HL-60/S4 (cell line): ENCODE measurements around the gene SLC51A.

Experiments used
- in situ Hi-C: fragments of 300-500 bp; cut with MboI; formaldehyde crosslinking; loops from 2 replicates; pipeline ENCODE4 v1.14.3; 2022; ENCODE audit warnings: low sequenced_read_pairs

SLC51A gene

GRCh38 chr3:196210673-196211556 lies 5.4 kb upstream of the SLC51A start, which contains the start of gene ZDHHC19:
Gene ZDHHC19, minus strand, starts transcription at chr3:196211400. Its CDS starts 85 bp downstream, at chr3:196211315.
- in situ Hi-C loops: loop anchor here (25.0 kb wide), 1 partner anchor 374 kb away; no protein-coding TSS in a partner anchor

GRCh38 chr3:196214783-196215441 lies 1.4 kb upstream of the SLC51A start:
- in situ Hi-C loops: loop anchor here (25.0 kb wide), 1 partner anchor 378 kb away; no protein-coding TSS in a partner anchor

- in situ Hi-C loops: loop anchor here (25.0 kb wide), 1 partner anchor 378 kb away; no protein-coding TSS in a partner anchor
Measured at GRCh38 chr3:196215493-196216020, 777 bp upstream of the SLC51A start.

- in situ Hi-C loops: loop anchor here (25.0 kb wide), 1 partner anchor 379 kb away; no protein-coding TSS in a partner anchor
Measured at GRCh38 chr3:196216681-196217211, 412 bp downstream of the SLC51A start.

- in situ Hi-C loops: loop anchor here (25.0 kb wide), 1 partner anchor 380 kb away; no protein-coding TSS in a partner anchor
Measured at GRCh38 chr3:196217307-196218154, 1.2 kb downstream of the SLC51A start.

GRCh38 chr3:196218155-196218712 lies 1.9 kb downstream of the SLC51A start:
- in situ Hi-C loops: loop anchor here (25.0 kb wide), 1 partner anchor 381 kb away; no protein-coding TSS in a partner anchor

- in situ Hi-C loops: loop anchor here (25.0 kb wide), 1 partner anchor 382 kb away; no protein-coding TSS in a partner anchor
Measured at GRCh38 chr3:196219194-196219969, 3.0 kb downstream of the SLC51A start.

GRCh38 chr3:196219970-196220311 lies 3.6 kb downstream of the SLC51A start:
- in situ Hi-C loops: loop anchor here (25.0 kb wide), 1 partner anchor 383 kb away; no protein-coding TSS in a partner anchor

- in situ Hi-C loops: loop anchor here (25.0 kb wide), 1 partner anchor 383 kb away; no protein-coding TSS in a partner anchor
Measured at GRCh38 chr3:196220587-196220986, 4.3 kb downstream of the SLC51A start.

- in situ Hi-C loops: loop anchor here (25.0 kb wide), 1 partner anchor 384 kb away; no protein-coding TSS in a partner anchor
Measured at GRCh38 chr3:196220991-196221390, 4.7 kb downstream of the SLC51A start.

- in situ Hi-C loops: loop anchor here (25.0 kb wide), 1 partner anchor 386 kb away; no protein-coding TSS in a partner anchor
Measured at GRCh38 chr3:196222876-196223595, 6.7 kb downstream of the SLC51A start.

GRCh38 chr3:196225086-196225485 lies 8.8 kb downstream of the SLC51A start:
- in situ Hi-C loops: loop anchor here (25.0 kb wide), 1 partner anchor 937 kb away; no protein-coding TSS in a partner anchor

GRCh38 chr3:196225763-196226364 lies 9.5 kb downstream of the SLC51A start:
- in situ Hi-C loops: loop anchor here (25.0 kb wide), 1 partner anchor 936 kb away; no protein-coding TSS in a partner anchor

GRCh38 chr3:196227121-196227561 lies 10.8 kb downstream of the SLC51A start:
- in situ Hi-C loops: loop anchor here (25.0 kb wide), 1 partner anchor 935 kb away; no protein-coding TSS in a partner anchor

- in situ Hi-C loops: loop anchor here (25.0 kb wide), 1 partner anchor 934 kb away; no protein-coding TSS in a partner anchor
Measured at GRCh38 chr3:196227629-196228493, 11.5 kb downstream of the SLC51A start.
